A673 (cell line): Measurements from ENCODE around the gene FRMD4A. TPM values are rescaled to one million over a fixed set of nuclear protein-coding genes. Genes with fewer than 3 reads are reported as not detected.
"Not testable (repeated sequence)": the region's sequence is repeated elsewhere in the genome, so short reads cannot be mapped to it uniquely, and the experiment has no call there.

Experiments
- BruUV-seq: library from RNA; stranded (reverse); fragments of 400-500 nt; replicated peaks from 2 replicates; lab custom pipeline; 2021; lab: Mats Ljungman, UMichigan
- CTCF ChIA-PET: fragments of 300-600 bp; sonication (Branson Sonifier 250); formaldehyde crosslinking; loops from one replicate; lab custom pipeline; 2022; ENCODE audit warnings: antibody characterized with exemption; lab: Charles Lee
- POLR2A ChIA-PET: fragments of 300-600 bp; sonication (Branson Sonifier 250); formaldehyde crosslinking; loops from one replicate; lab custom pipeline; 2022; ENCODE audit warnings: antibody characterized with exemption; ENCODE audit not compliant: low non-redundant PET; lab: Charles Lee
- DNase-seq: peaks from one replicate; pipeline ENCODE4 v3.0.0-alpha.2; 2015; ENCODE audit warnings: low spot score
- H3K27ac ChIP-seq: fragments of 200-600 bp; sonication (generic); 2 replicates; pipeline ENCODE4 v1.5.1; 2016; ENCODE audit warnings: mixed run types, low read depth, mild to moderate bottlenecking, mixed read lengths, antibody characterized with exemption, low read length; ENCODE audit not compliant: poor library complexity, severe bottlenecking
- H3K27me3 ChIP-seq: fragments of 200-600 bp; sonication (generic); replicated peaks from 2 replicates; pipeline ENCODE4 v1.6.1; 2017; ENCODE audit warnings: mixed run types, low read depth, mild to moderate bottlenecking, mixed read lengths, antibody characterized with exemption, low read length; ENCODE audit not compliant: insufficient read depth, poor library complexity
- H3K36me3 ChIP-seq: fragments of 200-600 bp; sonication (generic); 2 replicates; pipeline ENCODE4 v1.6.1; 2016; ENCODE audit warnings: mixed run types, mild to moderate bottlenecking, mixed read lengths, antibody characterized with exemption, low read length; ENCODE audit not compliant: insufficient read depth, poor library complexity, severe bottlenecking
- H3K4me1 ChIP-seq: fragments of 200-600 bp; sonication (generic); 2 replicates; pipeline ENCODE4 v1.6.1; 2017; ENCODE audit warnings: mixed run types, mild to moderate bottlenecking, mixed read lengths, antibody characterized with exemption, low read length; ENCODE audit not compliant: insufficient read depth, poor library complexity, severe bottlenecking
- H3K4me3 ChIP-seq: fragments of 200-600 bp; sonication (generic); 2 replicates; pipeline ENCODE4 v1.5.1; 2016; ENCODE audit warnings: low read depth, mixed run types, mild to moderate bottlenecking, mixed read lengths, low read length; ENCODE audit not compliant: poor library complexity, severe bottlenecking
- H3K9me3 ChIP-seq: fragments of 200-600 bp; sonication (generic); 2 replicates; pipeline ENCODE4 v1.6.1; 2016; ENCODE audit warnings: mixed run types, low read depth, mild to moderate bottlenecking, mixed read lengths, antibody characterized with exemption, low read length; ENCODE audit not compliant: poor library complexity, severe bottlenecking
- EZH2 ChIP-seq: fragments of 200-600 bp; sonication (generic); IDR thresholded peaks from 2 replicates; pipeline ENCODE4 v1.6.1; 2017; ENCODE audit warnings: borderline replicate concordance, low read depth, mild to moderate bottlenecking, mixed read lengths, antibody characterized with exemption, low read length; ENCODE audit not compliant: poor library complexity, severe bottlenecking
- intact Hi-C: fragments of 100-400 bp; cut with micrococcal nuclease; formaldehyde crosslinking; loops from one replicate; pipeline ENCODE4 v1.10.0; 2022; ENCODE audit not compliant: unreplicated experiment
- total RNA-seq: library from RNA; stranded (reverse); gene quantifications from 2 replicates; pipeline ENCODE4 v1.2.3, GENCODE V29; 2021
- TF ChIP-seq, protein P1 (sequence below): fragments of 300-800, 200-600 bp; sonication (generic); conservative IDR thresholded peaks from 2 replicates; pipeline ENCODE4 v1.5.1; 2017; ENCODE audit warnings: low read depth, mild to moderate bottlenecking, antibody characterized with exemption, low read length, moderate library complexity, mixed read lengths

Gene FRMD4A
- total RNA-seq, 1 experiment from 2014 or later = 26.3 TPM

- no peaks in the 10 kb centered on the region for H3K36me3 ChIP-seq
- intact Hi-C loops = no loop called here
- H3K4me1 ChIP-seq = no peaks in the 10 kb centered on the region
- no peaks in the 10 kb centered on the region for H3K27me3 ChIP-seq
- H3K27ac ChIP-seq = no peak overlapping the region
- no peak overlapping the region for H3K4me3 ChIP-seq
- no peak for TF ChIP-seq EZH2
- TF ChIP-seq, protein P1, sequence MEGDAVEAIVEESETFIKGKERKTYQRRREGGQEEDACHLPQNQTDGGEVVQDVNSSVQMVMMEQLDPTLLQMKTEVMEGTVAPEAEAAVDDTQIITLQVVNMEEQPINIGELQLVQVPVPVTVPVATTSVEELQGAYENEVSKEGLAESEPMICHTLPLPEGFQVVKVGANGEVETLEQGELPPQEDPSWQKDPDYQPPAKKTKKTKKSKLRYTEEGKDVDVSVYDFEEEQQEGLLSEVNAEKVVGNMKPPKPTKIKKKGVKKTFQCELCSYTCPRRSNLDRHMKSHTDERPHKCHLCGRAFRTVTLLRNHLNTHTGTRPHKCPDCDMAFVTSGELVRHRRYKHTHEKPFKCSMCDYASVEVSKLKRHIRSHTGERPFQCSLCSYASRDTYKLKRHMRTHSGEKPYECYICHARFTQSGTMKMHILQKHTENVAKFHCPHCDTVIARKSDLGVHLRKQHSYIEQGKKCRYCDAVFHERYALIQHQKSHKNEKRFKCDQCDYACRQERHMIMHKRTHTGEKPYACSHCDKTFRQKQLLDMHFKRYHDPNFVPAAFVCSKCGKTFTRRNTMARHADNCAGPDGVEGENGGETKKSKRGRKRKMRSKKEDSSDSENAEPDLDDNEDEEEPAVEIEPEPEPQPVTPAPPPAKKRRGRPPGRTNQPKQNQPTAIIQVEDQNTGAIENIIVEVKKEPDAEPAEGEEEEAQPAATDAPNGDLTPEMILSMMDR = no peak
- ChIA-PET CTCF (interaction anchor here (0.5 to 0.6 kb wide), 2 partner anchors 503 to 1421 kb away, joined by 4 to 9 read pairs; no protein-coding TSS in a partner anchor), POLR2A (no interaction called here)
- H3K9me3 ChIP-seq = no peaks in the 10 kb centered on the region
- no TSS peak for BruUV-seq
- DNase-seq = no peak
Measured at GRCh38 chr10:13769946-13770345, 560.8 kb downstream of the FRMD4A start.

DNA sequence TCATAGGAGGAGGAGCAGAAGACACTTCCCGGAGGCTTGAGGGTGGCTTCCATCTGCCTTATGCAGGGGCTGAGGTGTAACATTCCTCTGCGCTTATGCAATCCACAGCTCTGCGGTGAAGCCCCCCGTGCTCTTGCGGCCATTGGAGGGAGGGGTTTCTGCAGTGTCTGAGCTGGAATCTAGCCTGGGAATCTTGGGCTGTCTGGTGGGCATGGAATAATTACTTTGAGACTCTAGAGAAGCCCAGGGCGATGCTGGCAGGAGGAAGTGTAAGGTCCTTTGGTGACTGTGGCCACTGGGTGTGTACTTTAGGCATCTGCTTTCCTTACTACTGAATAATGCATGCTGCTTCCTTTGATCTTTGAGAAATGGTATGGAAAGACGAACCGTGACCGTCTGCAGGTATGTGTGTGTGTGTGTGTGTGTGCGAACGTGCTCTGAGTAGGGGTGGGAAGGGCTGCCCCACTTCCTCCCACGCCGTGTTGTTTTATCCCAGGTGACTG lies 563.0 kb downstream of the FRMD4A start:
- CTCF ChIA-PET = no interaction called here
- H3K27me3 ChIP-seq = no peaks in the 10 kb centered on the region
- no peak overlapping the region for H3K4me3 ChIP-seq
- DNase-seq = no peak
- no peaks in the 10 kb centered on the region for H3K4me1 ChIP-seq
- no peak for TF ChIP-seq EZH2
- TF ChIP-seq, protein P1 = no peak
- no peaks in the 10 kb centered on the region for H3K36me3 ChIP-seq
- intact Hi-C loops = no loop called here
- BruUV-seq = no TSS peak
- H3K27ac ChIP-seq = no peak overlapping the region
- H3K9me3 ChIP-seq = no peaks in the 10 kb centered on the region
- POLR2A ChIA-PET = no interaction called here

GRCh38 chr10:13767148-13767547 lies 563.6 kb downstream of the FRMD4A start:
- H3K36me3 ChIP-seq, DNase-seq, H3K9me3 ChIP-seq, H3K4me3 ChIP-seq, H3K4me1 ChIP-seq, H3K27me3 ChIP-seq, intact Hi-C loops, CTCF ChIA-PET, BruUV-seq, H3K27ac ChIP-seq, POLR2A ChIA-PET: not testable (repeated sequence)

DNA sequence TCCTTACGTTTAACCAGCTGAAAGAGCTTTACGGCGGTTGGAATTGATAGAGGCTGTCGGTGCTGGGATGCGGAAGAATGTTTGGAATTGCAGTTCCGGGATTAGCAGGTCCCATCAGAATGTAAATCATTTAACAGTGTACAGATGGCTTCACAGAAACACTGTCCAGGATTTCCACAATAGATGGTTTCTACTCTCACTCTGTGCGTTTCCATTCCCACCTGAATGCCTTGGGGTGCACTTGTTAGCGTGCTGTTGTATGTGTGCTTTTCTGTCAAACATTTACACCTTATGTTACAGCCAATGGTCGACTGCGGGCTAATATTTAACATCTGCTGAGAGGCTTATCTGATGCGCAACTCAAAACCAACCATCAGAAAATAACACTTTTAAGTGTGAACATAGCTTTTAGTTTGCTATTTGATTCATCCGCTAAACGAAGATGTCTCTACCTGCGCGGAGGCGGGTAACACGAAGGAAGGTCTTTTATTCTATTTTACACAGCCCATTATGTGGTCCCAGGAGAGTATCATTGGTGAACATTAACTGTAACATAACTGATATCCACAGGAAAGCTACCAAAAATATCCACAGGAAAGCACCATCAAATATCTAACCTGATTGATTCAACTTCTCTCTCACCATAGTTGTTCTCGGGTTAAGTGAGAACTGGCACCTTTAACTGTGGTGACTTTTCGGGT lies 564.9 kb downstream of the FRMD4A start:
- Histone ChIP-seq H3K36me3 (no peaks in the 10 kb centered on the region), H3K27ac (no peak overlapping the region), H3K4me1 (no peaks in the 10 kb centered on the region), H3K4me3 (no peak overlapping the region), H3K9me3 (no peaks in the 10 kb centered on the region), H3K27me3 (no peaks in the 10 kb centered on the region)
- intact Hi-C loops = no loop called here
- POLR2A ChIA-PET = no interaction called here
- no peak for DNase-seq
- no peak for TF ChIP-seq EZH2
- TF ChIP-seq, protein P1 = no peak
- no TSS peak for BruUV-seq
- CTCF ChIA-PET = interaction anchor here (0.7 kb wide), 1 partner anchor 153 kb away, joined by 3 read pairs; no protein-coding TSS in a partner anchor
